B cell (primary cell): Measurements from ENCODE around the gene FLNB.

Experiments
- EZH2 ChIP-seq: IDR thresholded peaks from 2 replicates; pipeline ENCODE4 v1.6.1; 2012; ENCODE audit warnings: borderline replicate concordance, low read depth, mild to moderate bottlenecking, moderate library complexity, low read length; ENCODE audit not compliant: insufficient read depth, poor library complexity, severe bottlenecking
- TF ChIP-seq, protein P1 (sequence below): fragments of 200-600 bp; IDR thresholded peaks from one replicate; pipeline ENCODE4 v1.8.0; 2022; ENCODE audit warnings: antibody characterized with exemption, mild to moderate bottlenecking

DNA sequence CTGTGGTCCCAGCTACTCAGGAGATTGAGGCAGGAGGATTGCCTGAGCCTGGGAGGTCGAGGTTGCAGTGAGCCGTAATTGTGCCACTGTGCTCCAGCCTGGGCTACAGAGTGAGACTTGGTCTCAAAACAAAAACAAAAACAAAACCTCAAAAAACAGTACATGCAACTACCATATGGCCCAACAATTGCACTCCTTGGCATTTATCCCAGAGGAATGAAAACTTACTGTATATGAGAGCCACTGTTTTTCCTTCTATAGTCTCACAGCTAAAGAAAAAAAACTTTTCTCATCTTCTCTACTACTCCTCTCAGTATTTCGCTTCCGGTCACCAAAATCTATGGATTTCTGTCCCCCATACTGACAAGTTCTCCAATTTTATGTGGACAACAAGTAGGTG lies 84.3 kb downstream of the FLNB start:
- TF ChIP-seq, protein P1, sequence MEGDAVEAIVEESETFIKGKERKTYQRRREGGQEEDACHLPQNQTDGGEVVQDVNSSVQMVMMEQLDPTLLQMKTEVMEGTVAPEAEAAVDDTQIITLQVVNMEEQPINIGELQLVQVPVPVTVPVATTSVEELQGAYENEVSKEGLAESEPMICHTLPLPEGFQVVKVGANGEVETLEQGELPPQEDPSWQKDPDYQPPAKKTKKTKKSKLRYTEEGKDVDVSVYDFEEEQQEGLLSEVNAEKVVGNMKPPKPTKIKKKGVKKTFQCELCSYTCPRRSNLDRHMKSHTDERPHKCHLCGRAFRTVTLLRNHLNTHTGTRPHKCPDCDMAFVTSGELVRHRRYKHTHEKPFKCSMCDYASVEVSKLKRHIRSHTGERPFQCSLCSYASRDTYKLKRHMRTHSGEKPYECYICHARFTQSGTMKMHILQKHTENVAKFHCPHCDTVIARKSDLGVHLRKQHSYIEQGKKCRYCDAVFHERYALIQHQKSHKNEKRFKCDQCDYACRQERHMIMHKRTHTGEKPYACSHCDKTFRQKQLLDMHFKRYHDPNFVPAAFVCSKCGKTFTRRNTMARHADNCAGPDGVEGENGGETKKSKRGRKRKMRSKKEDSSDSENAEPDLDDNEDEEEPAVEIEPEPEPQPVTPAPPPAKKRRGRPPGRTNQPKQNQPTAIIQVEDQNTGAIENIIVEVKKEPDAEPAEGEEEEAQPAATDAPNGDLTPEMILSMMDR: no peak
- TF ChIP-seq EZH2: no peak
